HEK293T (cell line): ENCODE results near the gene HUS1.

Source experiments
- CTCF ChIA-PET: fragments of 350-600 bp; formaldehyde crosslinking; extraction: SDS; loops from one replicate; lab custom pipeline; 2021; ENCODE audit warnings: antibody characterized with exemption, inconsistent platforms; lab: Yijun Ruan, JAX
- POLR2A ChIA-PET: fragments of 350-600 bp; formaldehyde crosslinking; extraction: SDS; loops from one replicate; lab custom pipeline; 2020; ENCODE audit warnings: antibody characterized with exemption, inconsistent platforms; lab: Yijun Ruan, JAX
- DNase-seq: peaks from one replicate; pipeline ENCODE4 v3.0.0; 2012; ENCODE audit warnings: mixed read lengths; ENCODE audit errors: extremely low spot score
- ARNT ChIP-seq: fragments of 450-650 bp; IDR thresholded peaks from 2 replicates; pipeline ENCODE4 v1.6.1; 2017; ENCODE audit warnings: mild to moderate bottlenecking
- BHLHE40 ChIP-seq: fragments of 450-650 bp; IDR thresholded peaks from 2 replicates; pipeline ENCODE4 v1.6.1; 2016; ENCODE audit warnings: mild to moderate bottlenecking, moderate library complexity, borderline replicate concordance
- CTBP1 ChIP-seq: fragments of 450-650 bp; IDR thresholded peaks from 2 replicates; pipeline ENCODE4 v1.6.1; 2016; ENCODE audit warnings: borderline replicate concordance
- ELF4 ChIP-seq: fragments of 450-650 bp; IDR thresholded peaks from 2 replicates; pipeline ENCODE4 v1.6.1; 2017; ENCODE audit warnings: antibody characterized with exemption
- FOXA1 ChIP-seq: fragments of 450-650 bp; IDR thresholded peaks from 2 replicates; pipeline ENCODE4 v1.6.1; 2016; ENCODE audit warnings: mild to moderate bottlenecking
- FOXK2 ChIP-seq: fragments of 450-650 bp; IDR thresholded peaks from 2 replicates; pipeline ENCODE4 v1.6.1; 2016; ENCODE audit warnings: mild to moderate bottlenecking
- FOXM1 ChIP-seq: fragments of 450-650 bp; IDR thresholded peaks from 2 replicates; pipeline ENCODE4 v1.6.1; 2017; ENCODE audit warnings: mild to moderate bottlenecking, borderline replicate concordance
- HDGF ChIP-seq: fragments of 450-650 bp; IDR thresholded peaks from 2 replicates; pipeline ENCODE4 v1.6.1; 2017; ENCODE audit warnings: antibody characterized with exemption, borderline replicate concordance
- L3MBTL2 ChIP-seq: fragments of 450-650 bp; conservative IDR thresholded peaks from 2 replicates; pipeline ENCODE4 v1.6.1; 2016; ENCODE audit warnings: mild to moderate bottlenecking
- LEF1 ChIP-seq: fragments of 450-650 bp; IDR thresholded peaks from 2 replicates; pipeline ENCODE4 v1.6.1; 2017; ENCODE audit warnings: mild to moderate bottlenecking, borderline replicate concordance
- NFRKB ChIP-seq: fragments of 450-650 bp; IDR thresholded peaks from 2 replicates; pipeline ENCODE4 v1.6.1; 2016; ENCODE audit warnings: mild to moderate bottlenecking, moderate library complexity
- SP1 ChIP-seq: fragments of 450-650 bp; IDR thresholded peaks from 2 replicates; pipeline ENCODE4 v1.6.1; 2017
- SUZ12 ChIP-seq: fragments of 450-650 bp; IDR thresholded peaks from 2 replicates; pipeline ENCODE4 v1.6.1; 2016; ENCODE audit warnings: mild to moderate bottlenecking
- TARDBP ChIP-seq: fragments of 450-650 bp; IDR thresholded peaks from 2 replicates; pipeline ENCODE4 v1.6.1; 2016
- ZNF384 ChIP-seq: fragments of 450-650 bp; IDR thresholded peaks from 2 replicates; pipeline ENCODE4 v1.6.1; 2016
- TF ChIP-seq, protein P1 (sequence below): fragments of 450-650 bp; IDR thresholded peaks from 2 replicates; pipeline ENCODE4 v1.6.1; 2016

HUS1 gene

GRCh38 chr7:47965456-47965855 lies 14.0 kb downstream of the HUS1 start:
- TF ChIP-seq L3MBTL2 (no peak), ELF4 (no peak), CTBP1 (no peak), SP1 (no peak), SUZ12 (no peak), FOXK2 (no peak), FOXM1 (no peak), FOXA1 (no peak), TARDBP (no peak)
- TF ChIP-seq, protein P1, sequence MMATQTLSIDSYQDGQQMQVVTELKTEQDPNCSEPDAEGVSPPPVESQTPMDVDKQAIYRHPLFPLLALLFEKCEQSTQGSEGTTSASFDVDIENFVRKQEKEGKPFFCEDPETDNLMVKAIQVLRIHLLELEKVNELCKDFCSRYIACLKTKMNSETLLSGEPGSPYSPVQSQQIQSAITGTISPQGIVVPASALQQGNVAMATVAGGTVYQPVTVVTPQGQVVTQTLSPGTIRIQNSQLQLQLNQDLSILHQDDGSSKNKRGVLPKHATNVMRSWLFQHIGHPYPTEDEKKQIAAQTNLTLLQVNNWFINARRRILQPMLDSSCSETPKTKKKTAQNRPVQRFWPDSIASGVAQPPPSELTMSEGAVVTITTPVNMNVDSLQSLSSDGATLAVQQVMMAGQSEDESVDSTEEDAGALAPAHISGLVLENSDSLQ: no peak
- ChIA-PET CTCF (no interaction called here), POLR2A (interaction anchor here (1.4 kb wide), 1 partner anchor 123 kb away, joined by 3 read pairs; no protein-coding TSS in a partner anchor)
- DNase-seq: no peak

DNA sequence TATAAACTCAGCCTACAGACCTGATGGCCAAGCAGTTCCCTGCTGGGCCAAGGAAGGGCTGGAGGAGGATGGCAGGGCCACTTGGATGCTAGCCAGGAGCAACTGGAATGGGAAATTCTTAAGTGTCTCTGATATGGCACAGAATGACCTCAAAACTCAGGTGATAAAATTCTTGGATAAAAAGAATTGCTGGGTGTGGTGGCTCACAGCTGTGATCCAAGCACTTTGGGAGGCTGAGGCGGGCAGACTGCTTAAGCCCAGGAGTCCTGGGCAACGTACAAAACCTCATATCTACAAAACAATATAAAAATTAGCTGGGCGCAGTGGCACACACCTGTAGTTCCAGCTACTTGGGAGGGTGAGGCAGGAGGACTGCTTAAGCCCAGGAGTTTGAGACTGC lies 17.2 kb downstream of the HUS1 start:
- TF ChIP-seq, protein P1: no peak
- TF ChIP-seq BHLHE40: no peak
- no peak for TF ChIP-seq CTBP1
- no peak for TF ChIP-seq FOXM1
- no peak for TF ChIP-seq L3MBTL2
- TF ChIP-seq FOXA1: no peak
- TF ChIP-seq ELF4: no peak
- TF ChIP-seq HDGF: no peak

GRCh38 chr7:47957156-47957555 lies 22.3 kb downstream of the HUS1 start:
- ChIA-PET POLR2A (no interaction called here), CTCF (no interaction called here)
- TF ChIP-seq NFRKB: no peak
- no peak for TF ChIP-seq FOXM1
- no peak for TF ChIP-seq LEF1
- no peak for TF ChIP-seq FOXK2
- no peak for TF ChIP-seq SUZ12
- TF ChIP-seq ARNT: no peak
- no peak for TF ChIP-seq BHLHE40
- no peak for TF ChIP-seq ELF4
- DNase-seq: no peak

More for the DNA sequence above, 17.2 kb downstream of the HUS1 start:
- ChIA-PET POLR2A (no interaction called here), CTCF (no interaction called here)
- DNase-seq: no peak

DNA sequence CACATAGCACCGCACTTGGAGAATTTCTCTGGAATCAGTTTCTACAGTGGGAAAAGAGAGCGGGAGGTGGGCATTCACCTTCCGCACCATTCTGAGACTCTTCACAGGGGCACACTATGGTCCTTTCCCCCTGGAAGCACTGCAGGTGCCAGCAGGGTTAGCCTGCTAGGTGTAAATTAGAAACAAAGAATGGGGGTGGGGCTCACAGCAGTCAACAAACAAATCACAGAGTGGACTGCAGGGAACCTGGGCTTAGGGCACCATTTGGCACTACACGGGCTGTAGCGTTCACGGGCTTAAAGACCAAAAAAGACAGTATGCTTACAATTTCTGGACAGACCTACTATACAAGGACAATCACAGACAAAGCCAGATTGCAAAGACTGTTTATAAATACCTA lies 23.2 kb downstream of the HUS1 start:
- TF ChIP-seq, protein P1: no peak
- no peak for TF ChIP-seq SUZ12
- TF ChIP-seq L3MBTL2: no peak
- ChIA-PET POLR2A (no interaction called here), CTCF (interaction anchor here (0.6 kb wide), 1 partner anchor 16 kb away, joined by 3 read pairs; no protein-coding TSS in a partner anchor)
- DNase-seq: no peak

- TF ChIP-seq ARNT (no peak), FOXM1 (no peak)
- no peak for DNase-seq
- ChIA-PET CTCF (no interaction called here), POLR2A (no interaction called here)
Measured at GRCh38 chr7:47954231-47954911, 25.0 kb downstream of the HUS1 start.

- no peak for DNase-seq
- ChIA-PET POLR2A (no interaction called here), CTCF (no interaction called here)
- TF ChIP-seq FOXA1: no peak
- TF ChIP-seq LEF1: no peak
- TF ChIP-seq L3MBTL2: no peak
- no peak for TF ChIP-seq ELF4
- no peak for TF ChIP-seq ARNT
- TF ChIP-seq HDGF: no peak
- TF ChIP-seq FOXM1: no peak
- TF ChIP-seq CTBP1: no peak
- TF ChIP-seq SP1: no peak
- no peak for TF ChIP-seq NFRKB
- TF ChIP-seq, protein P1: no peak
- TF ChIP-seq FOXK2: no peak
- TF ChIP-seq TARDBP: no peak
- no peak for TF ChIP-seq BHLHE40
Measured at GRCh38 chr7:47953822-47954221, 25.6 kb downstream of the HUS1 start.

DNA sequence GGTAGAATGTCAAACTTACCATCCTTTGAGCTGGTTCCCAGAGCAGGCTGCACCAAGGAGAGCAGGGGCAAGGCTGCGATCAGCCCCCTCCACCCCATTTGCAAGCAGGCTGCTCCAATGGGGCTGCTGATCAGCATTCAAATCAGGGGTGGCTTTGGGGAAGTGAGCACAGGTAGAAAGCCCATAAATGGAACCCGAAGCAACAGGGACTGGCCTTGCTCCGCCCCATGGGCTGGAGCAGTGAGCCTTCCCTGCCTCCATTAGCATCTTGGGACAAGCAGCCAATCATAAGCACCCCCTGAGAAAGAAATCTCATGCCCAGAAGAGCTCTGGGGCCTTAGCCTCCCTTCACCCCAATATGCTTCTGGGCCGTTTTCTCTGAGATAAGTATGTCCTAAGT lies 27.2 kb downstream of the HUS1 start:
- DNase-seq: no peak
- ChIA-PET CTCF (no interaction called here), POLR2A (interaction anchor here (0.6 kb wide), 1 partner anchor 8 kb away, joined by 3 read pairs; no protein-coding TSS in a partner anchor)
- TF ChIP-seq, protein P1: no peak
- TF ChIP-seq L3MBTL2 (no peak), LEF1 (no peak), NFRKB (no peak), FOXM1 (no peak), FOXA1 (no peak), ELF4 (no peak), SP1 (no peak), FOXK2 (no peak), ZNF384 (no peak), ARNT (no peak), CTBP1 (no peak), SUZ12 (no peak), BHLHE40 (no peak), HDGF (no peak), TARDBP (no peak)
